HG03457 (cell line): Measurements from ENCODE around the gene C1orf232.

Experiments used
- ATAC-seq: cut with Tn5 transposase; IDR thresholded peaks from one replicate; pipeline ENCODE4 v1.9.1; 2021; ENCODE audit warnings: moderate number of reproducible peaks; ENCODE audit not compliant: unreplicated experiment

C1orf232 gene

DNA sequence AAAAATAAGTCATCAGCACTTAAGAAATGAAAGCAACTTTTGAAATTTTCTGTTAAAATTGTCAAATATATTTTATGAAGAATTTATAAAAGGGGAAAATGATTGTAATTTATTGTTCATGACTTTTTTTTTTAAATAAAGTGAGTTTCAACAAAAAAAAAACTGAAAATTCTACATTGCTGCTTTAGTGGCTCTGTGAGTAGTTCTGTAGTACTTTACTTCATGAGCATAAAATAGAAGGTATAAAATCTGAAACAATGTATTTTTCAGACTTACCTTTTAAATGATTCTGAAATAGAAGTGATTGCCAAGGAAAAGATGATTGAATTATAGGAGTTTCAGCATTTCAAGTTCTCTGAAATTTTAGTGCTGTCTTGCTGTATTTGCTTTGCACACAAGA, 43.4 kb downstream of the C1orf232 start:
- no peak for ATAC-seq

DNA sequence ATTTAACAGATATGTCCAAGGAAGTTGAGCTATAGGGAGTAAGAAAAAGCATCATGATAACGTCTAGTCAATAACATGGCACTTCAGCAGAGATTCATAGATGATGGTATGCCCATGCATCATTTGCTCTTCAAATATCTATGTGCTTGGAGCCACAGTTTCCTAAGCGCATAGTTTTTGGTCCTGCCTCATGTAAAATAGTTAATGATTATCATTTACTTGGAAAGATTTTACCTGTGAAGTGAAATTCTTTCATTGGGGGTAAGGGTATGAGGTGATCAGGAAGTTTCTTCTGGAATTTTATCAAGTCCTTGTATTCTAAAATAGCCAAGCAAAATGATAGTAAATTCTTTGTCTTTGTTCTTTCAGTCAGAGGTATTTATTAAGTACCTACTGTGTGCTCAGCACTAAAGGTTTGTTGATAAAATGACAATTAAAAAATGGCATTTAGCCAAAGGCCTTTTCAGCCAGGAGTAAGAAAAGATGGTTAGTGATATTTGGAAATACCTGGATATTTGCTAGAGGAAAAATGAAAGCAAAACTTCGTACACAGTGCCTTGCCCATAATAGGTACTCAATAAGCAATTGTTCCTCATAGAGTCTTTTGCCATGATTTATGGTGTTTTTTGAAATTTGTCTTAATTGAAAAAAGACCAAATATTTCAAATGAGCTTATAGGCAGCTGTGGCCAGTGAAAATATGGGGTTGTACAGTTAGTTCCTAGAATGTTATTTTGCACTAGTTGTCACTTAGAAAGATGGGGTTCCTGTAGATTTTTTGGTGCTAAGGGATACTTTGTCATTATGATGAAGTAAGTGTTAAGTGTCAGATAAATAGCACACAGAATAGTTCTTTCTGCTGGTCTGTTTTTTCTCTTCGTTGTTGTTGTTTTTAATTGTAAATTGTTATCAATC, 44.1 kb downstream of the C1orf232 start:
- ATAC-seq = no peak

DNA sequence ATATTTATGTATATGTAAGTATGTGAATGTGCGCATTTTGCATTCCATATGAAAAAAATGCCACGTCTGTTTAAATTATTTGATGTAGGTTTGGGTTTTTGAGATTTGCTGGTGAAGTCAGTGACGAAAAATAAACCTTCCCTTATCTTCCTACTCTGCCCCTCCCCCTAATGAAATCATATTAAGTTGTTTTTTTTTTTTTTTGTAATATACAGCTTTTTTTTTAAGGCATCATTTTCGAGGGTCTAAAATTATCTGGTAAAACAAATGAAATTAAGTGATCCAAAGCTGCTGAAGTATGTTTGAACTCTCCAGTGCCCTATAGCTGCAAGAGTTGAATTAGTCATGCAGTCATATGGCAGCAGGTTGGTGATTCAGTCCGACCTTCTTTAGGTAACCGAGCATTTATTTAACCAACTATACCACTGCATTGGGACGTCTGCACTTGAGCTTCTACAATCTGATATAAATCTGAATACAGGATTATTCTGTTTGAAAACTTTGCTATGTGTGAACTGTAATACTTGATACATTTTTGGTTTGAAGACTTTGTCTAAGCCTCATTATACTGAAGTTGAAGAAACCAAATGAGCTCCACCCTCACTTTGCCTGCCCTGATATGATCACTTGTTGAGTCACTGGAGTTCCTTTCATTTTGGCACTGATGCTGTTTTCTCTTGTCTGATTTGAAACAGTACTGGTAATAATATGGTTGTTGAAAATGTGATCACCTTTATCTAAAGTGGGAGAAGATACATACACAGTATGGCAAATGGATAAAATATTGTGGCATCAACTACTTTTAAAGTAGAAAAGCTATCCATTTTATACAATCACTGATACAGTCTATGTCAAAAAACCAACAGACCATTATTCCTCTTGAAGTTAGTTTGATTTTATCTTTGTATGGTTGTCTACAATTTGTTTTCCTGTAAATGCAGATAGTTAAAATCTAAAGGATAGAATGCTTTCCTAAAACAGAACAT, 45.5 kb downstream of the C1orf232 start:
- no peak for ATAC-seq

DNA sequence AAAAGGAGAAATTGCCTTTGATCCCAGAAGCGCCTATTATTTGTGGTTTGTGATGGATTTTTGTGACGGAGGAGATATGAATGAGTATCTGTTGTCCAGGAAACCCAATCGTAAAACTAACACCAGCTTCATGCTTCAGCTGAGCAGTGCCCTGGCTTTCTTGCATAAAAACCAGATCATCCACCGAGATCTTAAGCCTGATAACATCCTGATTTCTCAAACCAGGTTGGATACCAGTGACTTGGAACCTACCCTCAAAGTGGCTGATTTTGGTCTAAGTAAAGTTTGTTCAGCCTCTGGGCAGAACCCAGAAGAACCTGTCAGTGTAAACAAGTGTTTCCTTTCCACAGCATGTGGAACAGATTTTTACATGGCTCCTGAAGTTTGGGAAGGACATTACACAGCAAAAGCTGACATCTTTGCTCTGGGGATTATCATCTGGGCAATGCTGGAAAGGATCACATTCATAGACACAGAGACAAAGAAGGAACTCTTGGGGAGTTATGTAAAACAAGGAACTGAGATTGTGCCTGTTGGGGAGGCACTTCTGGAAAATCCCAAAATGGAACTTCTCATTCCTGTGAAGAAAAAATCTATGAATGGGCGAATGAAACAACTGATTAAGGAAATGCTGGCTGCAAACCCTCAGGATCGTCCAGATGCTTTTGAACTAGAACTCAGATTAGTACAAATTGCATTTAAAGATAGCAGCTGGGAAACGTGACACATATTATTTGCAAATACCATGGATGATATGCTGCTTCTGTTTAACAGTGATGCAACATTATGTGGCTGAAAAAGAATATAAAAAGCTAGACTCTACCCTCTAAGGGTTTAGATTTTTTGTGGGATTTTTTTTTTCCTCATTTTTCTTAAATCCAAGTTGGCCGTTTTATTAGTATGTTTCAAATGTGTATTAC, 46.6 kb downstream of the C1orf232 start:
- ATAC-seq = no peak

DNA sequence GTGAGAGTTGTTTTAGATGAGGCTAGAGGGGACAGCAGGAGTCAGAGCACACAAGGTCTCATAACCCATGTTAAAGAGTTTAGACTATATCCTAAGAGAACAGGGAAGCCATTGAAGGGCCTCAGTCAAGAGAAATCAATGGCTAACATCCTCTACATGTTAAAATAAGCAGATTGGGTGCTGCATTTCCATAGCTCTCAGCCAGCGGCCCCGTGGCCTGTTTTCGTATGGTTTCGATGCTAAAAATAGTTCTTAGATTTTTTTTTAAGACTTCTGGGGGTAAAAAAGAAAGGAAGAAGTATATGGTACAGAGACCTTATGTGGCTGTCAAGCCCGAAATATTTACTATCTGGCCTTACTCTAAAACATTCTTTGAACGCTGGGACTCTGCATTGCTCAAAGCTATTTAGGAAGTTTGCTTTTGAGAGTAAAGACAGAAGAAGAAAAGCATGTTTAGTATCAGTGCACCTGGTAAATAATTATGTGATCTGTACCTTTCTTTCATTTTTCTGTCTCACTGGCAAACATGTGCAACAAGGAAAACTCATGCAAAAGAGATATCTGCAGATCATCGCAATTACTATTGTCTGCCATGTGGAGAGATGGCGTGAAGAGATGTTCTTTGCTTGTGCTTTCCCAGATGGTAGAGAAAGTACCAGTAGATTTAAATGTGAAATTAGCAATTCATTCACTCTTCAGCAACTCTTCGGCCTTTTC, 48.7 kb downstream of the C1orf232 start:
- ATAC-seq = no peak

DNA sequence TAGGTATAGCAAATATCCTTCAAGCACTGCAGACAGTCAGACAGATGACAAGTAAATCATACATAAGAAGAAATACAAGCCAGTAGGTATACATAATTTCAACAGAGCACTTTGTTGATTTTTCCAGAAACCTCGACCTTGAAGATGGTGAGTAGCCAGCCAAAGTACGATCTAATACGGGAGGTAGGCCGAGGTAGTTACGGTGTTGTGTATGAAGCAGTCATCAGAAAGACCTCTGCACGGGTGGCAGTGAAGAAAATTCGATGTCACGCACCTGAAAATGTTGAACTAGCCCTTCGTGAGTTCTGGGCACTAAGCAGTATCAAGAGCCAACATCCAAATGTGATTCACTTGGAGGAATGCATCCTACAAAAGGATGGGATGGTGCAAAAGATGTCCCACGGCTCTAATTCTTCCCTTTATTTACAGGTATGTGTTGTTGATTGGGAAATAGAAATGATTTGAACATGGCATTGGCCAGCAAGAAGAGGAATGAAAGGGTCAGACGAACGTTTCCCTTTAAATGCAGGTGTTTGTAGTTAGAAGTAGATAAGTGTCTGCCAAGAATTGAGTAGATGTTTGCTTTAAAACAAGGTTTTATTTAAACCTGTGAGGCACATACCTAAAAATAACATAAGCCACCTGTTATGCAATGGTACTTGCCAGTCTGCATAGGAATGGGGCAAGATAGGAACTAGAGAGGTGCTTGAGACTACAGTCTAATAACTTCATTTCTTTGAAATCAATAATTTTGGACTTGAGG, 54.4 kb downstream of the C1orf232 start:
- ATAC-seq = no peak
